Measurements from ENCODE around the gene NTN5. TPM values are rescaled to one million over a fixed set of nuclear protein-coding genes. Genes with fewer than 3 reads are reported as not detected.
"Not testable (repeated sequence)": the region's sequence is repeated elsewhere in the genome, so short reads cannot be mapped to it uniquely, and the experiment has no call there.

NTN5 gene
- total RNA-seq, 1 donor from 2014 or later = 1.8 TPM

GRCh38 chr19:48634036-48634342 lies 38.8 kb downstream of the NTN5 start:
- Mint-ChIP-seq H3K27ac (ENCODE audit: unreplicated experiment) (peak overlapping the region; percentile 22), H3K27me3 (ENCODE audit: unreplicated experiment) (peaks cover 10% of the 10 kb centered on the region), H3K4me3 (ENCODE audit: unreplicated experiment) (peak overlapping the region; percentile 65), H3K4me1 (ENCODE audit: low read depth, unreplicated experiment) (peaks cover 15% of the 10 kb centered on the region), H3K36me3 (ENCODE audit: unreplicated experiment) (peaks cover 4% of the 10 kb centered on the region), H3K9me3 (ENCODE audit: unreplicated experiment) (peaks cover 6% of the 10 kb centered on the region)
- no peak for TF ChIP-seq CTCF (IDR thresholded peaks at IDR 0.05; ENCODE audit: partially characterized antibody, unreplicated experiment)
- DNase-seq = no peak

GRCh38 chr19:48633148-48634035 lies 39.4 kb downstream of the NTN5 start:
- no peak for DNase-seq
- peaks cover 9% of the 10 kb centered on the region for H3K27me3 Mint-ChIP-seq (ENCODE audit: unreplicated experiment)
- peak overlapping the region; percentile 52 for H3K27ac Mint-ChIP-seq (ENCODE audit: unreplicated experiment)
- H3K9me3 Mint-ChIP-seq (ENCODE audit: unreplicated experiment) = peaks cover 4% of the 10 kb centered on the region
- TF ChIP-seq CTCF (IDR thresholded peaks at IDR 0.05; ENCODE audit: partially characterized antibody, unreplicated experiment) = no peak
- peaks cover under 1% of the 10 kb centered on the region for H3K36me3 Mint-ChIP-seq (ENCODE audit: unreplicated experiment)
- peaks cover 12% of the 10 kb centered on the region for H3K4me1 Mint-ChIP-seq (ENCODE audit: low read depth, unreplicated experiment)
- H3K4me3 Mint-ChIP-seq (ENCODE audit: unreplicated experiment) = peak overlapping the region; percentile 63

GRCh38 chr19:48632692-48633147 lies 40.1 kb downstream of the NTN5 start:
- Mint-ChIP-seq H3K9me3 (ENCODE audit: unreplicated experiment) (peaks cover 4% of the 10 kb centered on the region), H3K4me3 (ENCODE audit: unreplicated experiment) (peak overlapping the region; percentile 25), H3K36me3 (ENCODE audit: unreplicated experiment) (no peaks in the 10 kb centered on the region)

GRCh38 chr19:48632286-48632685 lies 40.5 kb downstream of the NTN5 start:
- not testable (repeated sequence) for H3K36me3 Mint-ChIP-seq (ENCODE audit: unreplicated experiment); H3K9me3 Mint-ChIP-seq (ENCODE audit: unreplicated experiment); DNase-seq; H3K27me3 Mint-ChIP-seq (ENCODE audit: unreplicated experiment)
- H3K4me3 Mint-ChIP-seq (ENCODE audit: unreplicated experiment) = peak overlapping the region; percentile 25
- peaks cover 11% of the 10 kb centered on the region for H3K4me1 Mint-ChIP-seq (ENCODE audit: low read depth, unreplicated experiment)
- peak overlapping the region; percentile 20 for H3K27ac Mint-ChIP-seq (ENCODE audit: unreplicated experiment)

More at GRCh38 chr19:48632692-48633147, 40.1 kb downstream of the NTN5 start:
- DNase-seq = no peak
- H3K27me3 Mint-ChIP-seq (ENCODE audit: unreplicated experiment) = peaks cover 5% of the 10 kb centered on the region
- H3K27ac Mint-ChIP-seq (ENCODE audit: unreplicated experiment) = peak overlapping the region; percentile 20
- H3K4me1 Mint-ChIP-seq (ENCODE audit: low read depth, unreplicated experiment) = peaks cover 11% of the 10 kb centered on the region
- no peak for TF ChIP-seq CTCF (IDR thresholded peaks at IDR 0.05; ENCODE audit: partially characterized antibody, unreplicated experiment)

- H3K36me3 Mint-ChIP-seq (ENCODE audit: unreplicated experiment) = no peaks in the 10 kb centered on the region
- H3K9me3 Mint-ChIP-seq (ENCODE audit: unreplicated experiment) = peaks cover 4% of the 10 kb centered on the region
- H3K4me3 Mint-ChIP-seq (ENCODE audit: unreplicated experiment) = peak overlapping the region; percentile 49
- DNase-seq = no peak
- TF ChIP-seq CTCF (IDR thresholded peaks at IDR 0.05; ENCODE audit: partially characterized antibody, unreplicated experiment) = no peak
- H3K4me1 Mint-ChIP-seq (ENCODE audit: low read depth, unreplicated experiment) = peaks cover 12% of the 10 kb centered on the region
- H3K27me3 Mint-ChIP-seq (ENCODE audit: unreplicated experiment) = peaks cover 3% of the 10 kb centered on the region
- H3K27ac Mint-ChIP-seq (ENCODE audit: unreplicated experiment) = no peak overlapping the region
Measured at GRCh38 chr19:48631225-48631624, 41.6 kb downstream of the NTN5 start.

Data from glutamatergic neuron (in vitro differentiated cells).